H1 (cell line): ENCODE data around the gene UGT2A2.

Experiments used
- CBX8 ChIP-seq: fragments of 300-800, 300-1000 bp; sonication (generic); IDR thresholded peaks from 2 replicates; pipeline ENCODE4 v1.7.1; 2016; ENCODE audit warnings: low read depth, low read length, borderline replicate concordance
- CHD2 ChIP-seq: IDR thresholded peaks from 2 replicates; pipeline ENCODE4 v1.6.1; 2012; ENCODE audit warnings: low read length, improper control_type of control experiment
- CTBP2 ChIP-seq: IDR thresholded peaks from 2 replicates; pipeline ENCODE4 v1.7.0; 2011; ENCODE audit warnings: borderline replicate concordance, mild to moderate bottlenecking, moderate library complexity, mixed read lengths, low read length; ENCODE audit not compliant: insufficient read depth, insufficient read length
- EZH2 ChIP-seq: fragments of 200-600 bp; sonication (generic); IDR thresholded peaks from 2 replicates; pipeline ENCODE4 v1.7.1; 2012; ENCODE audit warnings: low read depth, mild to moderate bottlenecking, moderate library complexity, low read length, inconsistent platforms; ENCODE audit not compliant: severe bottlenecking
- GTF2F1 ChIP-seq: IDR thresholded peaks from 2 replicates; pipeline ENCODE4 v1.6.1; 2012; ENCODE audit warnings: low read depth, low read length, improper control_type of control experiment, borderline replicate concordance
- KDM1A ChIP-seq: fragments of 200-600, 300-600 bp; sonication (generic); IDR thresholded peaks from 2 replicates; pipeline ENCODE4 v1.7.1; 2016; ENCODE audit warnings: mild to moderate bottlenecking, low read length, borderline replicate concordance
- POLR2A ChIP-seq, 2 experiments: IDR thresholded peaks; 1 replicate in 1 of 2; 2 replicates in 1 of 2; pipeline ENCODE4 v1.6.1; 2011; ENCODE audit warnings: low read depth in 2 of 2, low read length in 2 of 2, mild to moderate bottlenecking in 2 of 2; ENCODE audit errors: control extremely low read depth in 1 of 2
- SP1 ChIP-seq: IDR thresholded peaks from 2 replicates; pipeline ENCODE4 v1.6.1; 2011; ENCODE audit warnings: low read depth, low read length
- TCF12 ChIP-seq: IDR thresholded peaks from 2 replicates; pipeline ENCODE4 v1.6.1; 2011; ENCODE audit warnings: low read depth, mild to moderate bottlenecking, low read length
- ZNF274 ChIP-seq: IDR thresholded peaks from 2 replicates; pipeline ENCODE4 v1.7.0; 2012; ENCODE audit warnings: low read length, borderline replicate concordance; ENCODE audit errors: extremely low read depth
- TF ChIP-seq, protein P1 (sequence below), 3 experiments: IDR thresholded peaks; 1 replicate in 2 of 3; 2 replicates in 1 of 3; pipeline versions ENCODE4 v1.5.1 to v1.6.1; 2011; ENCODE audit warnings: low read length in 3 of 3, mild to moderate bottlenecking in 3 of 3, inconsistent platforms in 2 of 3, low read depth in 1 of 3, moderate library complexity in 1 of 3; ENCODE audit not compliant: insufficient read depth in 1 of 3; ENCODE audit errors: control extremely low read depth in 1 of 3

GRCh38 chr4:69584135-69584534, 55.3 kb downstream of the UGT2A2 start:
- TF ChIP-seq CBX8 (no peak), TCF12 (no peak), CTBP2 (no peak), CHD2 (no peak), GTF2F1 (no peak), SP1 (no peak), POLR2A (IDR thresholded peaks at IDR 0.05; ENCODE audit: control extremely low read depth in 1 of 2, low read depth in 2 of 2, low read length in 2 of 2) (no peak), KDM1A (no peak), ZNF274 (no peak), EZH2 (no peak)
- TF ChIP-seq, protein P1, sequence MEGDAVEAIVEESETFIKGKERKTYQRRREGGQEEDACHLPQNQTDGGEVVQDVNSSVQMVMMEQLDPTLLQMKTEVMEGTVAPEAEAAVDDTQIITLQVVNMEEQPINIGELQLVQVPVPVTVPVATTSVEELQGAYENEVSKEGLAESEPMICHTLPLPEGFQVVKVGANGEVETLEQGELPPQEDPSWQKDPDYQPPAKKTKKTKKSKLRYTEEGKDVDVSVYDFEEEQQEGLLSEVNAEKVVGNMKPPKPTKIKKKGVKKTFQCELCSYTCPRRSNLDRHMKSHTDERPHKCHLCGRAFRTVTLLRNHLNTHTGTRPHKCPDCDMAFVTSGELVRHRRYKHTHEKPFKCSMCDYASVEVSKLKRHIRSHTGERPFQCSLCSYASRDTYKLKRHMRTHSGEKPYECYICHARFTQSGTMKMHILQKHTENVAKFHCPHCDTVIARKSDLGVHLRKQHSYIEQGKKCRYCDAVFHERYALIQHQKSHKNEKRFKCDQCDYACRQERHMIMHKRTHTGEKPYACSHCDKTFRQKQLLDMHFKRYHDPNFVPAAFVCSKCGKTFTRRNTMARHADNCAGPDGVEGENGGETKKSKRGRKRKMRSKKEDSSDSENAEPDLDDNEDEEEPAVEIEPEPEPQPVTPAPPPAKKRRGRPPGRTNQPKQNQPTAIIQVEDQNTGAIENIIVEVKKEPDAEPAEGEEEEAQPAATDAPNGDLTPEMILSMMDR (IDR thresholded peaks at IDR 0.05; ENCODE audit: control extremely low read depth in 1 of 3, insufficient read depth in 1 of 3, low read depth in 1 of 3, low read length in 3 of 3), result no peak
